Measurements from ENCODE around the gene ANKRD2.
"Not testable (repeated sequence)": the region's sequence is repeated elsewhere in the genome, so short reads cannot be mapped to it uniquely, and the experiment has no call there.

The ANKRD2 gene

DNA sequence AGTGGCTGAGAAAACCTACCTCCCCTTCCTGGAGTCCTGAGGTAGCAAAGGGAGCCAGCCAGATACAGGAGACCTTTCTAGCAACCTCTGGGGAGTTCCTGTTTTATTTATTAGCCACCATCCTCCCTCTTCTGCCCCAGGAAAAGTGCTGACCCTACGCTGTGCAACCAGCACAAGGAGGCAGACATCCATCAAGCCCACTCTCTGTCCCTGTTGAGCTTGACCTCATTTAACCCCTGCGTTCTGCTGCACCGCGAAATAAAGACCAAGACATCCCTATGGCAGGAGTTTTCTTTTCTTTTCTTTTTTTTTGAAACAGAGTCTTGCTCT lies 25.3 kb upstream of the ANKRD2 start:
- DNase-seq, result no peak

DNA sequence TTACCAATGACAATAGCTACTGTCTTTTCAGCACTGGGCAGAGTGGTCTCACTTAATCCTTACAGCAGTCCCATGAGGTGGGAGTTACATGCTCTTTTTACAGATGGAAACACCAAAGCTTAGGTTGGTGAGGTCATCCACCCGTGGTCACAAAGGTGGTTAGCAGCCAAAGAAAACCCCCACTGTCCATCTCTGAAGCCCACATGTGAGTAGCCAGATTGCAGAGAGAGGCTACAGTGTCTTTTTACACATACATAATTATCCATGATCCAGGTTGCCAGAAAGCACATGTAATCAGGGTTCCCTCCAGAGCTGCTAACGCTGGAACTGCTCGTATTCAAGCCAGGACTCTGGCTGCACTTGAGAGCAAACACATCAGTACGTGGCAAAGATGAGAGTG lies 24.6 kb upstream of the ANKRD2 start:
- DNase-seq, result no peak

DNA sequence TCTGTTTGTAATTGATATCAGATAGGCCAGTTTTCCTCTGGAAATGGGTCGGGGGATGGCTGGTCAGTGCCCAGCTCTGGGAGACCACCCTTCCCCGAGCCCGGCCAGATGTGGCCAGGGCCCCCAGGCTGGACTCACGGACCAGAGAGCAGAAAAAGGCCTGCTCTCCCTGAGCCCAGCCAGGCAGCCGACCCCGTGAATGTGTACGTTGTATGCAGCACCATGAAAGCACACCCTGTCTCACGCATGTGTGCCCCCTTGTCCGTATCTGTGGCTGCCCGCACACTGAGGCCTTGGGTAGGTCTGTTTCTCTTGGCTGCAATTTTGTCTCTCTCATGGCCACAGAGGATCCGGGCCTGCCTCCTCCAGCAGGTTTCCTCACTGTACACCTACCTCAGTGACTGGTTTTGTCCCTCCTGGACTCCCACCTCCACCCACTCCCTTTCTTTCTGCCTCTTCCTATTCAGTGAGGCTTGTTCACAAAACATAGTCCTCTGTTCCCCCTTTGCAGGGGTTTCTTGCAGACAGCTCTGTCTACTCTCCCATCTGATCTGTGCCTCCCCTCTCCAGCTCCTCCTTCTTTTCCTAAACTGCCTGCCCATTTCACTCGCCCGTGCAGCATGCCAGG lies 23.6 kb upstream of the ANKRD2 start:
- no peak for DNase-seq

DNA sequence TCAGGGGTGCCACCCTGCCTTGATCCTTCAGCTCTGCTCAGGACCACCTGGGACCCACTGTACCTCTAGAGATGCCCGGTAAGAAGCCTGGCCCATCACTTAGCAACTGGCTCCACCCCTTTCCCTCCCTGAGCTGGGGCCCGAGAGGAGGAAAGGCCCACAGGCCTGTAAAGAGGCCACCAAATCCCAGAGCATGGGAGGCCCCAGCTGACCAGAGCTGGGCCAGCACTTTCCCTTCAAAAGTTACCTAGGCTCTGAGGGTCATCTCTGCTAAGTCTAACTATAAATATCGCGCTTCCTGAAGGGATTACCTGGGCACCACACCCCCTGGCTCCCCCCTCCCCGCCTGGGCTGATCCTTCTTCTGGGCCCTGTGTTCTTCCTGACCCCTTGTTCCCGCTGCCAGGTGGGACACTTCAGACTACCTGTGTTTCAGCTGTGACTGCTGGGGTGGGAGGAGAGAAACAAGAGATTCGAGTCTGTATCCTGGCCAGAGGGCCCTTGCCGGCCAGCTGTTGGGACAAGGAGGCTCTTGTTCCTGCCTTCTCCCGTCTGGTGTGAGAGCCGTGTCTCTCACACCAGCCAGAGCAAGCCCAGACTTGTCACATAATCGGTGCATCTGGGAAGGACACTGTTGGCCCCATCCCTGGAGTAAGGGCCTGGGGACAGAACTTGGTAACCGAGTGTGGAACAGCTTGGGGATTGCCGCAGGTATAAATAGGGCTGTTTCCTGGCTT lies 22.8 kb upstream of the ANKRD2 start:
- DNase-seq, result no peak

DNA sequence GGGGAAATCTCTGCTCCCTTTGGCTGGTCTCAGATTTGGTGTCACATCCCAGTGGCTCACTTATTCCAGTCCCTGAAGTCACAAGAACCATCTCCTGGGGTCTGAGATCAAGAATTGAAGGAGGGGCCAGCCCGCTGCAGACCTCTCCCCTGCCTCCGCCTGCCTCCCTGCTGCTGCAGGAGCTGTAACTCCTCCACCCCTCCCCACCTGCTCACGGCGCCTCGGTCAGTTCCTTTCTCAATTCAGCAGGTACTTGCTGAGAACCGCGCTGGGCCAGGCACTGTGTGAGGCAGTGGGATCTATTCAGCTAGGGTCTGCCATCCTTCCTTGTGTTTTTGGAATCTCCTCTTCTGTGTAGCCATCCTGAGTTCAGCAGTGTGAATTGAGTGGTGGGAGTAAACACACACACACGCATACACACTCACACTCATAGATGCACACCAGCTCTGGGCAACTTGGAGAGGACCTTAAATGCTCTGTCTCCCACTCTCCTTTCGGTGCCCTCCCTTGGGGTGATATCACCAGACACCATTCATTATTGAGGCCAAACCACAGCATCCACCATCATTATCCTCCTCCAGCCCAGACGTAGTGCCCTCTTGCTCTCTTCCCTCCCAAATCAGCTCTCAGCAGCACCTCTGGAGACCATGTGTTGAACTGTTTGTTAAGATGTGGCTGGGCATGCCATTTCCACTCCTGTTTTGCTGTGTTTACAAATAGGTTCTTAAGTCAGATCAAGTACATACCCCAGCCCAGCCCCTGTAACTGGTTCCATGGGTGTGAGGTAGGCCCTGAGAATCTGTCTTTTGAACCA lies 22.0 kb upstream of the ANKRD2 start:
- DNase-seq, result no peak

DNA sequence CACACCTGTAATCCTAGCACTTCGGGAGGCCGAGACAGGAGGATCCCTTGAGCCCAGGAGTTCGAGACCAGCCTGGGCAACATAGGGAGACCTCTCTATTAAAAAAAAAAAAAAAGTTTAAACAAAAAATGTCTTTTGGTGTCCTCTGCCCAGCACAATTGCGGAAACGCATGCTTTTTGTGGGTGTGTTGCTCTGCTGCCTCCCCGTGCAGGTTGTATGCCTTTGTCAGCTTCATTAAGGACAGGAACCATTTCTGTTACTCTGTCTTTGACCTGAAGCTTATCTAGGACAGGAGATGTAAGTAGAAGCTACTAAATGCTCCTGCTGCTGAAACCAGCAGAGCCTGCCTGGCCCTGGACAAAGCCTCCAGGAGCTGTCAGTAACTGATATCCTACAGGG lies 21.3 kb upstream of the ANKRD2 start:
- DNase-seq, result no peak

DNA sequence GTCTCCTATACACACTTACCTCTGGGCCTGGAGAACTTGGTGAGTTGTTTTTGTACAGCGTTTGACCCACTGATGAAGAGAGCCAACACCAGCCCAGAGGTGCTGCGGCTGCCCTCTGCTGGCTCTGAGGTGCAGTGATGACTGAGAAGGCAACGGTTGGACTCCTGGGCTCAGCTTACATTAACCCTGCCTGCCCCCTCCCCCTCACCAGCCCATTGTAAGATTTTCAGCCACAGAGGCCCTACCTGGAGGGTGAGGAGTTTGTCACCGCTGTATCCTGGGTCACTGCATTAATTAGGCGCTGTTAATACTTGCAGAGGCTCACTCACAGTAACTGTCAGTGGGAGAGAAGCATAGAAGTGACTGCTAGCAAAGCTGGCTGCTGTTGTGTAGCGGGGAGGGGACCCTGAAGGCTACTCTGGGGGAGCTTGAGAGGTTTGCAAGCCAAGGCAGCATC lies 19.0 kb upstream of the ANKRD2 start:
- peak; percentile 63 for DNase-seq

DNA sequence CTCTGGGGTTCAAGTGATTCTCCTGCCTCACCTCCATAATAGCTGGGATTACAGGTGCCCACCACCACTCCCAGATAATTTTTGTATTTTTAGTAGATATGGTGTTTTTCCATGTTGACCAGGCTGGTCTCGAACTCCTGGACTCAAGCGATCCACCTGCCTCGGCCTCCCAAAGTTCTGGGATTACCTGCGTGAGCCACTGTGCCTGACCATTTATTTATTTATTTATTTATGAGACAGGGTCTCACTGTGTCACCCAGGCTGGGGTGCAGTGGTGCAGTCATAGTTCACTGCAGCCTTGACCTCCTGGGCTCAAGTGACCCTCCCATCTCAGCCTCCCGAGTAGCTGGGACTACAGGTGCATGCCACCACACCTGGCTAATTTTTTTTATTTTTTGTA lies 18.2 kb upstream of the ANKRD2 start:
- not testable (repeated sequence) for DNase-seq

DNA sequence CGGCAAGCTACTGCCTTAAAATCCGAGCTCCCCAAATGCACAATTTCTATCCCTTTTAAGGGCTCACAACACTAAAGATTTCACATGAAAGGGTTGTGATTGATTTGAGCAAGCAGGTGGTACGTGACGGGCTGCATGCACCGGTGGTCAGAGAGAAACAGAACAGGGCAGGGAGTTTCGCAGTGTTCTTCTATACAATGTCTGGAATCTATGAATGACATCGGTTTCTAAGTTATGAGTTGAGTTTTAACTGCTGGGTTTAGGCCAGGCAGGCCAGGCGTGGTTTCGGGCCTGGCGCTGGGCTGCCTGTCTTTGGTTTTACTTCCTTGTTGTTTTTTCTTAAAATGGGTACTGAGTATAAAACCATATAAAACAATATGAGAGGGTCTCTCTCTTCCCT lies 17.0 kb upstream of the ANKRD2 start:
- DNase-seq, result not testable (repeated sequence)

DNA sequence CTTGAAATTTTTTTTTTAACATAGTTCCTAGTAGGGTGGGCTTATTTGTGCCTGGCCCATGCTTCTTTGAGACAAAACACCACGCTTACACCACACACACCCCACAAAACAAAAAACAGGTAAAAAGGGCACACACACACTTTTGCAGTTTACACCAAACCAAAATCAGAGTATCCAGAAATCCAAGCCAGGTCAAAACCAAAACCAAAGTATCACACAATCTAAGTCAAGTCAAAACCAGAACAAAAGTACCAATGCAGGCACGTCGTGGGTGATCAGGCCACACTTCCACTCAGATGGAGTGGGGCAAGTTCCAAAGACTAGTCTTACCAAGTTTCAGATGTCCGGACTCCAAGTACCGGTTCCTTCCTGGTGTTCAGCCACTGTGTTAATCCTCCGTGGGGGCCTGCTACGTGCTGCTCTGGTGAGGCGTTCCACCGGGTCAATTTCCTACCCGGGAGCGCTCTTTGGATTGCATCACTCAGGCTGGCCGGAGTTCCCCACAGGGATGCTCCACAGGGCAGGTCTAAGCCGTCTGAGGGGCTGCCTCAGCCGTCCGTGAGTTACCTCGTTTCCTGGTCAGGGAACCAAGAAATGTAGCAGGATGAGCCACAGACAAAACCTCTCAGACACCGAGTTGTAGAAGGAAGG lies 11.7 kb upstream of the ANKRD2 start:
- not testable (repeated sequence) for DNase-seq

DNA sequence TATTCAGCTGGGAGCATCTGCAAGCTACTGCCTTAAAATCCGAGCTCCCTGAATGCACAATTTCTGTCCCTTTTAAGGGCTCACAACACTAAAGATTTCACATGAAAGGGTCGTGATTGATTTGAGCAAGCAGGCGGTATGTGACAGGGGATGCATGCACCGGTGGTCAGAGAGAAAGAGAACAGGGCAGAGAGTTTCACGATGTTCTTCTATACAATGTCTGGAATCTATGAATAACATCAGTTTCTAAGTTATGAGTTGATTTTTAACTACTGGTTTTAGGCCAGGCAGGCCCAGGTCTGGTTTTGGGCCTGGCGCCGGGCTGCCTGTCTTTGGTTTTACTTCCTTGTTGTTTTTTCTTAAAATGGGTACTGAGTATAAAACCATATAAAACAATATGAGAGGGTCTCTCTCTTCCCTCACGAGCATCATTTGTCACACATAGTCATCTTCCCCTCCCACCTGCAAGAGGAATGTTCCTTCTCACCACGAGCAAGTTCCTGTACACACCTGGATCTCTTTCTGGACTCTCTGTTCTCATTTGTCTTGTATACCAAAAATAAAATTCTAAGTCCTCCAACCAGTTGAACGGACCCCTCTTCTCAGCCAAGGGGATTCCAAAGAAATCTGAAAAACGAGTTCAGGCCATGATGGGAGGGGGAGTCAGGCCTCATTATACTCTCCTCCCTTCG lies 11.0 kb upstream of the ANKRD2 start:
- DNase-seq, result not testable (repeated sequence)

DNA sequence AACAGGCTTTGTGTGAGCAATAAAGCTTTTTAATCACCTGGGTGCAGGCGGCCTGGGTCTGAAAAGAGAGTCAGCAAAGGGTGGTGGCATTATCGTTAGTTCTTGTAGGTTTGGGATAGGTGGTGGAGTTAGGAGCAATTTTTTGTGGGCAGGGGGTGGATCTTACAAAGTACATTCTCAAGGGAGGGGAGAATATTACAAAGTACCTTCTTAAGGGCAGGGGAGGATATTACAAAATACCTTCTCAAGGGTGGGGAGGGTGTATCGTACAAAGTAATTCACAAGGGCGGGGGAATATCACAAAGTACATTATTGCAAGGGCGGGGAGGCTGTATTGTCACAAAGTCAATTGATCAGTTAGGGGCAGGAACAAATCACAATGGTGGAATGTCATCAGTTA lies 10.2 kb upstream of the ANKRD2 start:
- not testable (repeated sequence) for DNase-seq

DNA sequence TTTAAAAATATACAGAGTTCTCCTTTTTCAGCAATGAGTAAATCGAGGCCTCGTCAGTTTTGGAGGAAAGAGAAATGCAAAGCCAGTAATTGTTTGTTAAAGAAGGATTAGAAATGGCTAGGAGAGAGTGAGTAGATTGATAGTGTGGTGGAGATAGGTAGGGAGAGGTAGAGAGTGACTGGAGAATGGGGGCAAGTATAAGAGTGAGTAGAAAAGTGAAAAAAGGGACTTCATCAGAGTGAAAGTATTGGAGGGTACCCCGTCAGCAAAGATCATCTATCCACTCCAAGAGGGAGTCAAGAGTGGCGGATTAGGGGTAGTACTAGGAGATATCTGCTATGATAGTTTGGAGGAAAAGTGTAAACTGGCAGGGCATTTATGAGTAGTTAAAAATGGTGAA lies 9.2 kb upstream of the ANKRD2 start:
- no peak for DNase-seq

DNA sequence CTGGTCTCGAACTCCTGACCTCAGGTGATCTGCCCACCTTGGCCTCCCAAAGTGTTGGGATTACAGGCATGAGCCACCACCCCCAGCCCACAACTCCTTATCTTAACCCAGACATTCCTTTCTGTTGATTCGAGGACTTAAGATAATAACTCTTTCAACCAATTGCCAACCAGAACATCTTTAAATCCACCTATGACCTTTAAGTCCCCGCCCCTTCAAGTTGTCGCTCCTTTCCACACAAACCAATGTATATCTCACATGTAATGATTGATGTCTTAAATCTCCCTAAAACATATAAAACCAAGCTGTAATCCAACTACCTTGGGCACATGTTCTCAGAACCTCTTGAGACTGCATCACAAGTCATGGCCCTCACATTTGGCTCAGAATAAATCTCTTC lies 7.8 kb upstream of the ANKRD2 start:
- no peak for DNase-seq

DNA sequence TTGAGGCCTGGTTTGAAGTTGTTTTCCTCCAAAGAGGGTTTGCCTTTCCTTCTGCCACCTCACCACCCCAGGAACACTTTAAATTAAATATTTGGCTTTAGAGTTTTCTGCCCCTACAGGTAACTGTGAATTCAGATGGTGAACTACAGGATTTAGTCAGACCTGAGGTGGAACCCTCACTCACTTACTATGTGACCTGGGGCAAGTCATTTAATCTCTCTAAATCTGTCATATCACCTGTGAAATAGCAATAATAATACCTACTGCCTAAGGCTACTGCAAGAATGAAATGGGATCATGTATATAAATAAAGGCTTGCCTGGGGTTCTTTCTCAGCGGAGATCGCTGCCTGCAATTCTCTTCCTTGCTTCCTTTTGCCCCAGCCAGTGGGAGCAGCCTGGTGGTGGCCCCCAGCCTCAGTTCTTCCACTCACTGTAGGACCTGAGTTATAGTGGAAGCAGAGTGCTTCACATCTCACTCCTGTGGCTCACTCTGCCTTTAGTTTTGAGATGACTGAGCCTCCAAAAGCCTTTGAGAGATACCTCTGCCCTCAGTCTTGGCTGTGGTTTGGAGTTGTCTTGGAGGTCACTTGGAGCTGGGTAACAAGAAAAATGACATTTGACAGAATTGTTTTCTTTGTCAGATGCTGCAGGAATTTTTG lies 6.1 kb upstream of the ANKRD2 start:
- DNase-seq, result no peak

DNA sequence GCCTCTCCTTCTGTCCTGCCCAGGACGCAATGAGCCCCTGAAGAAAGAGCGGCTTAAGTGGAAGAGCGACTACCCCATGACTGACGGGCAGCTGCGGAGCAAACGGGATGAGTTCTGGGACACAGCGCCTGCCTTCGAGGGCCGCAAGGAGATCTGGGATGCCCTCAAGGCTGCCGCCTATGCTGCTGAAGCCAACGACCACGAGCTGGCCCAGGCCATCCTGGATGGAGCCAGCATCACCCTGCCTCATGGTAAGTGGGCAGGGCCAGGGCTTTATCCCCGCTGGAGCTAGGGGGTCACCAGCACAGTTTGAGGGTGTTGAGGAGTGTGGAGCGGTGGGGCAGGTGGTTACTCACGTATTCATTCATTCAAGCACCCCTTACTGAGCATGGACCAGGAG lies 4.7 kb upstream of the ANKRD2 start:
- no peak for DNase-seq

DNA sequence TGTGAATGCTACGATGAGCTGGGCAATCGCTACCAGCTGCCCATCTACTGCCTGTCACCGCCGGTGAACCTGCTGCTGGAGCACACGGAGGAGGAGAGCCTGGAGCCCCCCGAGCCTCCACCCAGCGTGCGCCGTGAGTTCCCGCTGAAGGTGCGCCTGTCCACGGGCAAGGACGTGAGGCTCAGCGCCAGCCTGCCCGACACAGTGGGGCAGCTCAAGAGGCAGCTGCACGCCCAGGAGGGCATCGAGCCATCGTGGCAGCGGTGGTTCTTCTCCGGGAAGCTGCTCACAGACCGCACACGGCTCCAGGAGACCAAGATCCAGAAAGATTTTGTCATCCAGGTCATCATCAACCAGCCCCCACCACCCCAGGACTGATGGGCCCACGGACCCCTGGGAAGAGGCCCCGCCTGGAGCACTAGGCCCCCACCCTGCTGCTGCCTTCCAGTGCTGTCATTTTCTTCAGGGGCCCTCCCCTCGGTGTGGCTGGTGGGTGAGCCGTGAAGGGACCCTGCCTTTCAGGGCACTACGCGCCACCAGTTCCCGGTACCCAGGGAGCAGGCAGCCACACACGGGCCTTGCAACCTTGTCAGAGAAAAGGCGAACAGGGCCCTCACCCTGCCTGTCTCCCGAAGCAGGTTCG lies 2.3 kb upstream of the ANKRD2 start:
- no peak for DNase-seq

DNA sequence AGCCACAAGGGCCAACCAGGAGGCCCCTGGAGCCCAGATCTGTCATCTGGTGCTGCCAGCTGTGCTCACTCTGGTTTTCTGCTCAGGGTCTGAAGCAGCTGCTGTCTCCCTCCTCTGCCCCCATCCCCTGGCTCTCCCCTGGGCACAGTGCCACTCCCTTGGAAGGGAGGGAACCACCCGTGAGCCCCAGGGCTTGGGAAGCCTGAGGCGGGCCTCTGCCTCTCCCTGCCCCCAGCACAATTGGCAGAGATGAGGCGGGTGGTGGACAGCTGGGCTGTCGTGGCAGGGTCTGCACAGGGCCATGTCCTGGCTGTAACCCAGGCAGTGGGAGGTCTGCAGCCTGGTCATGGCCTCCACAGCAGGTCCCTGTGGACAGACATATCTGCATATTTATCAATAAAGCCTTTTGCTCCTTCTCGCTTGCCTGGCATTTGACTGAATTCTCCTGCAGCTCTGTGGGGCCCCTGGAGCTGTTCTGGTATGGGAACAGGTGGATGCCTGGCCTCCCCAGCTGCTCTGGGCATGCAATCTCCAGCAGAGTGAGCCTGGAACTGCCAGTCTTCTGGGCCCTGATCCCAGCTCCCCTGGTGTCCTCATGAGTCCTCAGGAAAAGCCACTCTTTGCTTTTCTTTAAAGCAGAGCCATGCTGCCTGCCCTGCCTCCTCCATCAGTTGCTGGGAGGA lies 1.6 kb upstream of the ANKRD2 start:
- DNase-seq, result no peak

DNA sequence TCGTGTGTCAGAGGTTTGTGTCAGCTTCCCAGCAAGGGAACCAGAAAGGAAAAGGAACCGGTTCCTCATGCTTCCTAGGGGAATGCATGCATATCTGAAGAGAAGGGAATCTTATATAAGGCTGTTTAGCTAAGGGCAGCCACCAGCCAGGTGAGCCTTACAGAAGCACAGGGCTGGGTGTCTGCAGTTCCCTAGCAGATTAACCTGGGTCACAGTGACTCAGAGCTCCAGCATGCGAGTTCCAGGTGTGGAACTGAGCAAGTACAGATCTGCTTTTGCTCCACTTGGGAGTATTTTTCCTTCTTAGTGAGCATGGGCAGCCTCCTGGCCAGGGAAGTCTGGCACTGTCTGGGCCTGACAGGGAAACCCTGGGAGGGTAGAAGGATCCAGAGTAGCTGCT lies 957 bp upstream of the ANKRD2 start:
- no peak for DNase-seq

DNA sequence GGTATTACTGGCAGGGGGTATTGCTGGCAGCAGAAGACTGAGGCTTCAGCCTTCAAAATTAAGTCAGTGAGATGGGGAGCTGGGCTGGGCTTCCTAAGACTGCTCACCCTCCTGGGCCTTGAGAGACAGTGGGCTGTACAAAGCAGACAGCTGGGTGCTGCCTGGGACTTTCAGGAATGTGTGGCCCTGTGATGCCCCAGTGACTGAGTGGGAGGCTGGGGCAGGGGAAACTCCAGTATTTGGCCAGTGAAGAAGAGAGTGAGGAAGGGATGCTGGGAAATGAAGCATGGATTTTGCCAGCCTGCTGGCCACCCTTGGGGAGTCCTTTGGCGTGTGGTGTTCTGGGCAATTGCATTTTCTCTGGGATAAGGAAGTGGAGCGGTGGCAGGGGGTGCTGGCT lies 442 bp downstream of the ANKRD2 start:
- DNase-seq, result no peak

DNA sequence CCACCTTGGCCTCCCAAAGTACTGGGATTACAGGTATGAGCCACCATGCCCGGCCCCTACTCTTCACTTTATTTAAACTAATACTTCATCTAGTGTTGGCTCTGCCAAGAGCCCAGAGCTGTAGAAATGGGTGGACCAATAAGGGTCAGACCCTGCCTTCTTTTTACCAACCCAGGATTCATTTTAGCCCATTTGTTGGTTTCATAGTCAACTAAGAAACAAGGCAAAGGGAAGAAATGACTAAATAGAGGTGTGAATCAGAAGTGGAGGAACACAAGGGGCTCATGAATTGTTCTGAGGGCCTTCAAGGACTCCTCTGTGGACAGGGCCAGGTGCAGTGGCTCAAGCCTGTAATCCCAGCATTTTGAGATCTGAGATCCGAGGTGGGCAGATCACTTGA lies 1.1 kb downstream of the ANKRD2 start:
- no peak for DNase-seq
